ENCODE results near the gene GTPBP8. TPM values are rescaled to one million over a fixed set of nuclear protein-coding genes. Genes with fewer than 3 reads are reported as not detected.

GTPBP8 gene
- total and polyA plus RNA-seq, 2 donors (not counting 3 experiments of a cell fraction or from before 2014, with no cell fraction given), result 13.7 to 20.2 TPM

DNA sequence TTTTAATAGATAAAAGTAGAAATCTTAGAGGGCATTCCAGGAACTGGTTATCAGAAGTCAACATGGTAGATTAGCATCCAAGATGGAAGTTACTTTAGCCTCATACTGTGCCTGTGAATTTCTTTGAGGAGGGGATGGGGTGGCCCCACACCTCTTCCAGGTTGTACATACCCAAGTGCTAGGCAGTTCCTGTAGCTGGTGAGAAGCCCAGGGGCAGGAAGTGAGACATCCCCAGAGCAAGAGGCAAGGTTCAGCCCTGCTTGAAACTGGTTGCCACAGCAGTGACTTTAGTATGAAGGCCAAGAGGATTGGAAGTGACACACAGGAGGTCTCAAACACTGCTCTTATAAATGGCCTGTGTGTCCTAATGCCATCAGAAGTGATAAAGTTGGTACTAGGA is 11.9 kb downstream of the GTPBP8 start:
- dilution Hi-C loops (cut with MboI; ENCODE audit: extremely low pct_ligation_motif_present, low sequenced_read_pairs) (no loop called here), intact Hi-C loops (cut with micrococcal nuclease) (loop anchor here (2.0 kb wide), 1 partner anchor 16 kb away; a partner anchor contains a TSS)
- DNase-seq (ENCODE audit: low read depth, low spot score), result no peak
- peak; percentile 7 for TF ChIP-seq POLR2AphosphoS5 (IDR thresholded peaks at IDR 0.05; ENCODE audit: insufficient read depth, low read depth, low read length)
- TF ChIP-seq, protein P1, sequence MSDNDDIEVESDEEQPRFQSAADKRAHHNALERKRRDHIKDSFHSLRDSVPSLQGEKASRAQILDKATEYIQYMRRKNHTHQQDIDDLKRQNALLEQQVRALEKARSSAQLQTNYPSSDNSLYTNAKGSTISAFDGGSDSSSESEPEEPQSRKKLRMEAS (IDR thresholded peaks at IDR 0.05; ENCODE audit: insufficient read depth, insufficient read length), result no peak
- H2AFZ ChIP-seq (ENCODE audit: low read depth, low read length), result no peak overlapping the region
- no peaks in the 10 kb centered on the region for H4K20me1 ChIP-seq (replicated peaks; ENCODE audit: control insufficient read depth, extremely low read depth, insufficient read depth, low read length)
- no peaks in the 10 kb centered on the region for H3K79me2 ChIP-seq (ENCODE audit: control insufficient read depth, insufficient read depth, low read length)
- FAIRE-seq, result no peak
- no peaks in the 10 kb centered on the region for H3K9me3 ChIP-seq (replicated peaks; ENCODE audit: control insufficient read depth, insufficient read depth, low read length)
- H3K9me1 ChIP-seq (replicated peaks; ENCODE audit: control insufficient read depth, extremely low read depth, insufficient read depth, low read length), result no peaks in the 10 kb centered on the region
- ChIA-PET POLR2A (no interaction called here), CTCF (interaction anchor here (1.1 to 2.5 kb wide), 3 partner anchors 23 to 32 kb away, joined by 3 to 18 read pairs (median 3); no protein-coding TSS in a partner anchor)
- no peak overlapping the region for H3K27ac ChIP-seq (ENCODE audit: insufficient read depth, low read depth, low read length)
- BruUV-seq (replicated peaks), result no TSS peak
- no peak overlapping the region for H3K4me3 ChIP-seq (replicated peaks in 1 of 3; ENCODE audit: insufficient read depth in 1 of 3, low read depth in 1 of 3, low read length in 3 of 3)
- peaks cover 16 to 31% of the 10 kb centered on the region in 2 experiments for H3K36me3 ChIP-seq (ENCODE audit: control insufficient read depth in 2 of 2, extremely low read depth in 1 of 2, insufficient read depth in 2 of 2, low read length in 2 of 2)
- no peaks in the 10 kb centered on the region for H3K27me3 ChIP-seq (ENCODE audit: control insufficient read depth in 2 of 2, insufficient read depth in 2 of 2, low read length in 2 of 2)
- H3K9ac ChIP-seq (replicated peaks; ENCODE audit: extremely low read depth, insufficient read depth, low read length), result no peak overlapping the region
- H3K4me1 ChIP-seq (ENCODE audit: control insufficient read depth, extremely low read depth, insufficient read depth, low read length), result peaks cover 7% of the 10 kb centered on the region
- H3K4me2 ChIP-seq (ENCODE audit: insufficient read depth, low read length), result no peak overlapping the region

DNA sequence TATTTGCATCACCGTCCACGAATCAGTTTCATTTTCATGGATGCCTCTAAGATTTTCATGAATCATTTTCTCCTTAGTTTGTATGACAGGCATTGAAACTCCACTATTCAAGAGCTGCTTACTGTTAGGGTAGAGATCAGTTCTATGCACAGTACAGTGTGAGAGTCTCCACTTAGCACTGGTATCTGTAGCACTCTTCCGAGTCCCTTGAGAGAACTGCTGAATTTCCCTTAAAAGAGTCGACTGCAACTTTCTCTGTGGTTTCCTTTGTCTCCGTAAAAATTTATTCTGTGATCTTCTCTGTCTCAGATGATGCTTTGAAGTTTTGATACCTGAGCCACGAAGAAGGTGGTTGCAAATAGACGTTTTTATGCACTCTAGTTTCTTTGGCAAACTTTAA is 14.8 kb downstream of the GTPBP8 start:
- no peak for FAIRE-seq
- ChIA-PET POLR2A (no interaction called here), CTCF (no interaction called here)
- TF ChIP-seq GATA2 (IDR thresholded peaks at IDR 0.05; ENCODE audit: insufficient read depth, insufficient read length, low read depth, low read length), result no peak
- TF ChIP-seq, protein P1 (IDR thresholded peaks at IDR 0.05; ENCODE audit: insufficient read depth, insufficient read length), result no peak
- TF ChIP-seq EZH2 (IDR thresholded peaks at IDR 0.05; ENCODE audit: borderline replicate concordance, low read depth, low read length, severe bottlenecking), result no peak
- TF ChIP-seq JUN (IDR thresholded peaks at IDR 0.05; ENCODE audit: borderline replicate concordance, insufficient read depth, insufficient read length, low read depth), result no peak
- TF ChIP-seq, protein P2, sequence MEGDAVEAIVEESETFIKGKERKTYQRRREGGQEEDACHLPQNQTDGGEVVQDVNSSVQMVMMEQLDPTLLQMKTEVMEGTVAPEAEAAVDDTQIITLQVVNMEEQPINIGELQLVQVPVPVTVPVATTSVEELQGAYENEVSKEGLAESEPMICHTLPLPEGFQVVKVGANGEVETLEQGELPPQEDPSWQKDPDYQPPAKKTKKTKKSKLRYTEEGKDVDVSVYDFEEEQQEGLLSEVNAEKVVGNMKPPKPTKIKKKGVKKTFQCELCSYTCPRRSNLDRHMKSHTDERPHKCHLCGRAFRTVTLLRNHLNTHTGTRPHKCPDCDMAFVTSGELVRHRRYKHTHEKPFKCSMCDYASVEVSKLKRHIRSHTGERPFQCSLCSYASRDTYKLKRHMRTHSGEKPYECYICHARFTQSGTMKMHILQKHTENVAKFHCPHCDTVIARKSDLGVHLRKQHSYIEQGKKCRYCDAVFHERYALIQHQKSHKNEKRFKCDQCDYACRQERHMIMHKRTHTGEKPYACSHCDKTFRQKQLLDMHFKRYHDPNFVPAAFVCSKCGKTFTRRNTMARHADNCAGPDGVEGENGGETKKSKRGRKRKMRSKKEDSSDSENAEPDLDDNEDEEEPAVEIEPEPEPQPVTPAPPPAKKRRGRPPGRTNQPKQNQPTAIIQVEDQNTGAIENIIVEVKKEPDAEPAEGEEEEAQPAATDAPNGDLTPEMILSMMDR (IDR thresholded peaks at IDR 0.05; ENCODE audit: extremely low read depth in 1 of 2, insufficient read depth in 1 of 2, low read depth in 1 of 2, low read length in 2 of 2), result no peak
- no peak for TF ChIP-seq POLR2AphosphoS5 (IDR thresholded peaks at IDR 0.05; ENCODE audit: insufficient read depth, low read depth, low read length)
- TF ChIP-seq POLR2A (IDR thresholded peaks at IDR 0.05; ENCODE audit: low read depth, low read length), result no peak
- no peak for TF ChIP-seq FOS (IDR thresholded peaks at IDR 0.05; ENCODE audit: borderline replicate concordance, insufficient read depth, low read length)
- TF ChIP-seq MYC (IDR thresholded peaks at IDR 0.05; ENCODE audit: low read depth, low read length), result no peak
- Histone ChIP-seq H3K27ac (ENCODE audit: insufficient read depth, low read depth, low read length) (no peak overlapping the region), H3K79me2 (ENCODE audit: control insufficient read depth, insufficient read depth, low read length) (peaks cover 12% of the 10 kb centered on the region), H3K36me3 (ENCODE audit: control insufficient read depth in 2 of 2, extremely low read depth in 1 of 2, insufficient read depth in 2 of 2, low read length in 2 of 2) (peaks cover 24 to 39% of the 10 kb centered on the region in 2 experiments), H2AFZ (ENCODE audit: low read depth, low read length) (no peak overlapping the region), H3K9me3 (replicated peaks; ENCODE audit: control insufficient read depth, insufficient read depth, low read length) (no peaks in the 10 kb centered on the region), H3K9ac (replicated peaks; ENCODE audit: extremely low read depth, insufficient read depth, low read length) (no peak overlapping the region), H3K4me1 (ENCODE audit: control insufficient read depth, extremely low read depth, insufficient read depth, low read length) (peaks cover 4% of the 10 kb centered on the region), H3K9me1 (replicated peaks; ENCODE audit: control insufficient read depth, extremely low read depth, insufficient read depth, low read length) (no peaks in the 10 kb centered on the region), H3K4me3 (replicated peaks in 1 of 3; ENCODE audit: insufficient read depth in 1 of 3, low read depth in 1 of 3, low read length in 3 of 3) (no peak overlapping the region), H3K27me3 (ENCODE audit: control insufficient read depth in 2 of 2, insufficient read depth in 2 of 2, low read length in 2 of 2) (no peaks in the 10 kb centered on the region), H4K20me1 (replicated peaks; ENCODE audit: control insufficient read depth, extremely low read depth, insufficient read depth, low read length) (no peaks in the 10 kb centered on the region), H3K4me2 (ENCODE audit: insufficient read depth, low read length) (no peak overlapping the region)
- dilution Hi-C loops (cut with MboI; ENCODE audit: extremely low pct_ligation_motif_present, low sequenced_read_pairs), result no loop called here
- intact Hi-C loops (cut with micrococcal nuclease), result no loop called here
- no peak for DNase-seq (ENCODE audit: low read depth, low spot score)
- no TSS peak for BruUV-seq (replicated peaks)

All from endothelial cell of umbilical vein (primary cell).